A673 (cell line): ENCODE data around the gene THOC7. TPM values are rescaled to one million over a fixed set of nuclear protein-coding genes. Genes with fewer than 3 reads are reported as not detected.
A peak's percentile ranks its signal among the peaks of the same experiment; 100 is the strongest.

Source experiments
- Bru-seq: library from RNA; stranded (reverse); fragments of 400-500 nt; gene quantifications from one replicate; lab custom pipeline; 2021; lab: Mats Ljungman, UMichigan
- BruChase-seq, 2 experiments: library from RNA; stranded (reverse); fragments of 400-500 nt; gene quantifications; one replicate each; lab custom pipeline; 2021; lab: Mats Ljungman, UMichigan
- BruUV-seq: library from RNA; stranded (reverse); fragments of 400-500 nt; replicated peaks from 2 replicates; lab custom pipeline; 2021; lab: Mats Ljungman, UMichigan
- CTCF ChIA-PET: fragments of 300-600 bp; sonication (Branson Sonifier 250); formaldehyde crosslinking; loops from one replicate; lab custom pipeline; 2022; ENCODE audit warnings: antibody characterized with exemption; lab: Charles Lee
- POLR2A ChIA-PET: fragments of 300-600 bp; sonication (Branson Sonifier 250); formaldehyde crosslinking; loops from one replicate; lab custom pipeline; 2022; ENCODE audit warnings: antibody characterized with exemption; ENCODE audit not compliant: low non-redundant PET; lab: Charles Lee
- DNase-seq: peaks from one replicate; pipeline ENCODE4 v3.0.0-alpha.2; 2015; ENCODE audit warnings: low spot score
- H3K27ac ChIP-seq: fragments of 200-600 bp; sonication (generic); 2 replicates; pipeline ENCODE4 v1.5.1; 2016; ENCODE audit warnings: mixed run types, low read depth, mild to moderate bottlenecking, mixed read lengths, antibody characterized with exemption, low read length; ENCODE audit not compliant: poor library complexity, severe bottlenecking
- H3K27me3 ChIP-seq: fragments of 200-600 bp; sonication (generic); replicated peaks from 2 replicates; pipeline ENCODE4 v1.6.1; 2017; ENCODE audit warnings: mixed run types, low read depth, mild to moderate bottlenecking, mixed read lengths, antibody characterized with exemption, low read length; ENCODE audit not compliant: insufficient read depth, poor library complexity
- H3K36me3 ChIP-seq: fragments of 200-600 bp; sonication (generic); 2 replicates; pipeline ENCODE4 v1.6.1; 2016; ENCODE audit warnings: mixed run types, mild to moderate bottlenecking, mixed read lengths, antibody characterized with exemption, low read length; ENCODE audit not compliant: insufficient read depth, poor library complexity, severe bottlenecking
- H3K4me1 ChIP-seq: fragments of 200-600 bp; sonication (generic); 2 replicates; pipeline ENCODE4 v1.6.1; 2017; ENCODE audit warnings: mixed run types, mild to moderate bottlenecking, mixed read lengths, antibody characterized with exemption, low read length; ENCODE audit not compliant: insufficient read depth, poor library complexity, severe bottlenecking
- H3K4me3 ChIP-seq: fragments of 200-600 bp; sonication (generic); 2 replicates; pipeline ENCODE4 v1.5.1; 2016; ENCODE audit warnings: low read depth, mixed run types, mild to moderate bottlenecking, mixed read lengths, low read length; ENCODE audit not compliant: poor library complexity, severe bottlenecking
- H3K9me3 ChIP-seq: fragments of 200-600 bp; sonication (generic); 2 replicates; pipeline ENCODE4 v1.6.1; 2016; ENCODE audit warnings: mixed run types, low read depth, mild to moderate bottlenecking, mixed read lengths, antibody characterized with exemption, low read length; ENCODE audit not compliant: poor library complexity, severe bottlenecking
- EZH2 ChIP-seq: fragments of 200-600 bp; sonication (generic); IDR thresholded peaks from 2 replicates; pipeline ENCODE4 v1.6.1; 2017; ENCODE audit warnings: borderline replicate concordance, low read depth, mild to moderate bottlenecking, mixed read lengths, antibody characterized with exemption, low read length; ENCODE audit not compliant: poor library complexity, severe bottlenecking
- intact Hi-C: fragments of 100-400 bp; cut with micrococcal nuclease; formaldehyde crosslinking; loops from one replicate; pipeline ENCODE4 v1.10.0; 2022; ENCODE audit not compliant: unreplicated experiment
- long read RNA-seq: library from polyadenylated mRNA; stranded (forward); transcript quantifications from one replicate; pipeline ENCODE4 v2.0.0, GENCODE V29; 2022
- total RNA-seq: library from RNA; stranded (reverse); gene quantifications from 2 replicates; pipeline ENCODE4 v1.2.3, GENCODE V29; 2021
- TF ChIP-seq, protein P1 (sequence below): fragments of 300-800, 200-600 bp; sonication (generic); conservative IDR thresholded peaks from 2 replicates; pipeline ENCODE4 v1.5.1; 2017; ENCODE audit warnings: low read depth, mild to moderate bottlenecking, antibody characterized with exemption, low read length, moderate library complexity, mixed read lengths

THOC7 gene
- 37.3 and 41.4 TPM in 2 replicates for total RNA-seq
- Bru-seq, nascent RNA: percentile 73 among the genes with signal in this experiment
- percentile 67 among the genes with signal in this experiment for BruChase-seq, experiment 1, labeled RNA remaining after a 2-hour chase
- percentile 65 among the genes with signal in this experiment for BruChase-seq, experiment 2, labeled RNA remaining after a 6-hour chase
- long read RNA-seq, transcript THOC7-201 (8 exons, 990 nt): major isoform, 30 of 39 reads
- long read RNA-seq, partial matches to known transcripts: 3 of 39 reads
- long read RNA-seq, other reads (novel, unspliced or antisense): 3 of 39 reads

DNA sequence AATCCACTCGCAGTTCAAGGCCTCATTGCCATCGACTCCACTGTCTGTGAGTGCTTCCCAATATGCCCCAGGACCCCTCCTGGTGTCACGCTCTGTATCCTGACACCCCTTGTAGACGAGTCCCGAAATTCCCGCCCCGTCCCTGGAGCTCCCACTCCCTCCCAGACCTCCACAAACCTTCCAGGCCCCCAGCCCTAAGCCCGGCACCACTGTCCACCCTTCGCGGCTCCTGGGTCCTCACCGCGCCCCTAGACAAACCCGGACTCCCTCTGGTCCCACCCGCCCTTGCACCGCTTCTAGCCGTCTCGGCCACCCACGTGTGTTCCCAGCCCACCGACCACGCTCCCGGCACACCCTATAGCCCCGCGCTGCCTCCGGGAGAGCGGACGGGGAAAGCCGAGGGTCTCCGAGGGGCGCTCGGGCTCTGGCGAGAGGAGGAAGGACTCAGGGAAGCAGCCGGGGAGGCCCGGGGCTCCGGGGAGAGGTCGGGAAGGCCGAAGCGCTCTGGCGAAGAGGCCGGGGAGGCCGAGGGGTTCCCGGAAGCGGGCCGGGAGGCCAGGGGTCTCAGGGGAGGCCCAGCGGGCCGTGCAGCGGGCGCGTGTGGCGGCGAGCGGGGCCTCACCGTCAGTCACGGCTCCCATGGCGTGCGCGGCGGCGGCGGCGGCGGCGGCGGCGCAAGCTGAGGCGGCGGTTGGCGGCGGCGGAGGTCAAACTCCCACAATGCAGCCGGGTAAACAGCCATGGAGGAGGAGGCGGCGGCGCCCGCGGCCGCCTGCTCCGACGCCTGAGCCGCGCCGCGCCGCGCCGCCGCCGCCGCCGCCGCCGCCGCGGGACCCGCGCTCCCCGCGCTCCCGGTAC lies at the start of gene THOC7, which contains the start of gene ATXN7:
TSS of gene THOC7 (minus strand) at position 656 of the 858 bp plus-strand sequence. CDS start at position 641, 15 bp downstream.
TSS of gene ATXN7 (plus strand) at position 718 of the 858 bp plus-strand sequence. CDS start 48,732 bp downstream, outside the sequence.
- Histone ChIP-seq H3K9me3 (no peaks in the 10 kb centered on the region), H3K36me3 (no peaks in the 10 kb centered on the region), H3K27ac (peak within 1 kb of the TSS; percentile 91), H3K27me3 (no peaks in the 10 kb centered on the region), H3K4me1 (no peaks in the 10 kb centered on the region), H3K4me3 (peak within 1 kb of the TSS; percentile 76)
- intact Hi-C loops: no loop called here
- TF ChIP-seq, protein P1, sequence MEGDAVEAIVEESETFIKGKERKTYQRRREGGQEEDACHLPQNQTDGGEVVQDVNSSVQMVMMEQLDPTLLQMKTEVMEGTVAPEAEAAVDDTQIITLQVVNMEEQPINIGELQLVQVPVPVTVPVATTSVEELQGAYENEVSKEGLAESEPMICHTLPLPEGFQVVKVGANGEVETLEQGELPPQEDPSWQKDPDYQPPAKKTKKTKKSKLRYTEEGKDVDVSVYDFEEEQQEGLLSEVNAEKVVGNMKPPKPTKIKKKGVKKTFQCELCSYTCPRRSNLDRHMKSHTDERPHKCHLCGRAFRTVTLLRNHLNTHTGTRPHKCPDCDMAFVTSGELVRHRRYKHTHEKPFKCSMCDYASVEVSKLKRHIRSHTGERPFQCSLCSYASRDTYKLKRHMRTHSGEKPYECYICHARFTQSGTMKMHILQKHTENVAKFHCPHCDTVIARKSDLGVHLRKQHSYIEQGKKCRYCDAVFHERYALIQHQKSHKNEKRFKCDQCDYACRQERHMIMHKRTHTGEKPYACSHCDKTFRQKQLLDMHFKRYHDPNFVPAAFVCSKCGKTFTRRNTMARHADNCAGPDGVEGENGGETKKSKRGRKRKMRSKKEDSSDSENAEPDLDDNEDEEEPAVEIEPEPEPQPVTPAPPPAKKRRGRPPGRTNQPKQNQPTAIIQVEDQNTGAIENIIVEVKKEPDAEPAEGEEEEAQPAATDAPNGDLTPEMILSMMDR: no peak
- TF ChIP-seq EZH2: no peak
- DNase-seq: peak; percentile 51
- POLR2A ChIA-PET: no interaction called here
- CTCF ChIA-PET: no interaction called here
- BruUV-seq: no TSS peak

DNA sequence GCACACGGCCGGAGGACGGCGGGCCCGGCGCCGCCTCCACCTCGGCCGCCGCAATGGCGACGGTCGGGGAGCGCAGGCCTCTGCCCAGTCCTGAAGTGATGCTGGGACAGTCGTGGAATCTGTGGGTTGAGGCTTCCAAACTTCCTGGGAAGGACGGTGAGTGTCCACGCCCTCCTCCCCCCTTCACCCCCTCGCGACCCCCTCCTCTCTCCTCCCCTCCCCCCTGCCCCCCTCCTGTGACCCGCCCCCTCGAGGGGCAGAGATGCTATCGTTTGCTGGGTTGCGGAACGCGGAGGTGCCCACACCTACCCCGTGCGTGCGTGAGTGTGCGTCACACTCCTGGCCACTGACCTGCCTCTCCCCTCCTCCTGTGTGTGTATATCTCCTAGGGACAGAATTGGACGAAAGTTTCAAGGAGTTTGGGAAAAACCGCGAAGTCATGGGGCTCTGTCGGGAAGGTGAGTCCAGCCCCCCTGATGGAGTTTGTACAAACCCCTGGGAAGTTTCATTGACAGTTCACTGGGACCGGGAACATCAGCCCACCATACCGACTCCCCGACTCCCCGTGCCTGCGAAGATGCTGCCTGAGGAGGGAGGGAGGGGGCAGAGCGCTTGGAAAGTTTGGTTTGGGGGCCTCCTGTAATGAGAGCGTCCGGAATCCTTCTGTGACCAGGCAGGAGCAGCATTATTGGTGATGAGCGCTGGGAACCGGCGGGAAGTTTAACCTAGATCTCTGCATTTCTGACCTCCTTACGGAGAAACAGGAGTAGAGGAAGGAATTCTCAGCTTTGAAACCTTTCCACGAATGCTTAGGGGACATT lies 49.4 kb upstream of the THOC7 start:
- TF ChIP-seq, protein P1: no peak
- TF ChIP-seq EZH2: no peak
- no TSS peak for BruUV-seq
- DNase-seq: no peak
- Histone ChIP-seq H3K4me3 (peak overlapping the region; percentile 64), H3K4me1 (no peaks in the 10 kb centered on the region), H3K27ac (no peak overlapping the region), H3K27me3 (no peaks in the 10 kb centered on the region), H3K9me3 (no peaks in the 10 kb centered on the region), H3K36me3 (no peaks in the 10 kb centered on the region)
- ChIA-PET POLR2A (no interaction called here), CTCF (no interaction called here)
- intact Hi-C loops: no loop called here
